ENCODE results near the gene CENPP.

- TF ChIP-seq, protein P1, sequence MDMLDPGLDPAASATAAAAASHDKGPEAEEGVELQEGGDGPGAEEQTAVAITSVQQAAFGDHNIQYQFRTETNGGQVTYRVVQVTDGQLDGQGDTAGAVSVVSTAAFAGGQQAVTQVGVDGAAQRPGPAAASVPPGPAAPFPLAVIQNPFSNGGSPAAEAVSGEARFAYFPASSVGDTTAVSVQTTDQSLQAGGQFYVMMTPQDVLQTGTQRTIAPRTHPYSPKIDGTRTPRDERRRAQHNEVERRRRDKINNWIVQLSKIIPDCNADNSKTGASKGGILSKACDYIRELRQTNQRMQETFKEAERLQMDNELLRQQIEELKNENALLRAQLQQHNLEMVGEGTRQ (CRISPR knock-in tag; IDR thresholded peaks at IDR 0.05) = no peak
- no peak for TF ChIP-seq CTCF (IDR thresholded peaks at IDR 0.05)
- TF ChIP-seq, protein P2, sequence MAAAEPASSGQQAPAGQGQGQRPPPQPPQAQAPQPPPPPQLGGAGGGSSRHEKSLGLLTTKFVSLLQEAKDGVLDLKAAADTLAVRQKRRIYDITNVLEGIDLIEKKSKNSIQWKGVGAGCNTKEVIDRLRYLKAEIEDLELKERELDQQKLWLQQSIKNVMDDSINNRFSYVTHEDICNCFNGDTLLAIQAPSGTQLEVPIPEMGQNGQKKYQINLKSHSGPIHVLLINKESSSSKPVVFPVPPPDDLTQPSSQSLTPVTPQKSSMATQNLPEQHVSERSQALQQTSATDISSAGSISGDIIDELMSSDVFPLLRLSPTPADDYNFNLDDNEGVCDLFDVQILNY (CRISPR knock-in tag; IDR thresholded peaks at IDR 0.05) = no peak
- no peak for TF ChIP-seq CBFB (CRISPR knock-in tag; IDR thresholded peaks at IDR 0.05; ENCODE audit: low read depth)
- TF ChIP-seq ZBTB21 (CRISPR knock-in tag; IDR thresholded peaks at IDR 0.05; ENCODE audit: borderline replicate concordance) = no peak
- TF ChIP-seq CREM (CRISPR knock-in tag; IDR thresholded peaks at IDR 0.05) = no peak
- no peak for TF ChIP-seq ESRRA (CRISPR knock-in tag; IDR thresholded peaks at IDR 0.05; ENCODE audit: borderline replicate concordance)
- no peak for TF ChIP-seq JUN (CRISPR knock-in tag; IDR thresholded peaks at IDR 0.05)
These were observed 72.1 kb downstream of the CENPP start for GRCh38 chr9:92397853-92398252.
